Right lobe of liver (tissue), 4 donors: ENCODE measurements around the gene ZDHHC1.

Experiments
- CTCF ChIP-seq, 4 donors: fragments of 200-600 bp in 3 of 4; fragments of 450-650 bp in 1 of 4; IDR thresholded peaks; one replicate each; pipeline versions ENCODE4 v1.5.1 to v1.8.0; 2016 to 2022; ENCODE audit warnings: antibody characterized with exemption in 4 of 4, mild to moderate bottlenecking in 2 of 4
- POLR2A ChIP-seq: fragments of 450-650 bp; IDR thresholded peaks from one replicate; pipeline ENCODE4 v1.6.1; 2017; ENCODE audit warnings: antibody characterized with exemption, mild to moderate bottlenecking
- donor health status: DM: no; HTN: no; CAD: no.
- donor health status: DM: no; HTN: no; CAD: no.
- donor health status: DM: no; HTN: yes; CAD: no.

- TF ChIP-seq CTCF (IDR thresholded peaks at IDR 0.05) (no peak), POLR2A (no peak)
These were observed 20.7 kb downstream of the ZDHHC1 start for GRCh38 chr16:67395458-67396158.
